OCI-LY7 (cell line): ENCODE measurements around the gene WASF2.

Experiments
- CTCF ChIP-seq: fragments of 200-600 bp; sonication (generic); conservative IDR thresholded peaks from 2 replicates; pipeline ENCODE4 v1.5.1; 2014; ENCODE audit warnings: mild to moderate bottlenecking, antibody characterized with exemption, low read length, moderate library complexity, mixed read lengths
- EZH2phosphoT487 ChIP-seq: fragments of 200-600 bp; sonication (generic); IDR thresholded peaks from 2 replicates; pipeline ENCODE4 v1.6.1; 2018; ENCODE audit warnings: low read depth, borderline replicate concordance, mild to moderate bottlenecking, mixed run types, antibody characterized with exemption, low read length, moderate library complexity, mixed read lengths

- TF ChIP-seq CTCF (no peak), EZH2phosphoT487 (no peak)
Measured at GRCh38 chr1:27427816-27428315, 62.1 kb downstream of the WASF2 start.
